ENCODE measurements around the gene FHOD3.

FHOD3 gene

DNA sequence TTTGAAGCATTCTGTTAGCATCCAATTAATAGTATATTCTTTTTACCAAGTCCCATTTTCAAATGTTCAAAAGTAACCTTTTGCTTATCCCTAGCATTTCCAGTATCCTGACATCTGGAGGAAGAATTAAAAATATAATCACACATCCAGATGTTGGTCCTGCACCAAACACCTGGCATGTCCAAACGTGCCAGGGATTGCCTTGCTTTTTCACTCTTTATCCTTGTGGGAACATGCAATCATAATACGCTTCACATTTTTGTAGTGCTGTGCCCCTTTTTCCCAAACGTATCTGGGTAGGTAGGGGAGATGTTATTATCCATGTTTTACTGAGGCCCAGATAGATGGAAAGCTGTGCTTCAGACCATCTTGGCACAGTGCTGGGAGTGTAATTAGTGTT, 398.3 kb downstream of the FHOD3 start:
- DNase-seq (ENCODE audit: extremely low read depth, low read depth), result no peak
- TF ChIP-seq CTCF (IDR thresholded peaks at IDR 0.05; ENCODE audit: low read depth, low read length), result no peak

DNA sequence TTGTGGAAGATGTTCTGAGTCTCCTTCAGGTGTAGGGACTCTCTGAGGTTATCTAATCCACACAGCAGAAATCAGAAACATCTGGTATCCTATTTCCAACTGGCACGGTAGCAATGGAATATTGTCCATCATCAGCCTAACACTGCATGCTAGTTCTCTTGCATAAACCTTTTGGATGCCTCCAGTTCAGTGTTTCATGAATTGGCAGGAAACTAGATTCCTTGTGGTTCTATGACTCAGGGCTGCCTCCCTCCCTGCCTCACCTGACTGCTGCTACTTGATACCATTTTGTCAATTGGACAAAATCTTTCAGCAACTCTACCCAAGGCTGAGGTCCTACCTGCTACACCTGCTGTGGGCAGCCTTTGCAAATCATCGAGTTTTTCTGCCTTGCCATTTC, 400.4 kb downstream of the FHOD3 start:
- DNase-seq (ENCODE audit: extremely low read depth, low read depth), result peak; percentile 75
- no peak for TF ChIP-seq CTCF (IDR thresholded peaks at IDR 0.05; ENCODE audit: low read depth, low read length)

DNA sequence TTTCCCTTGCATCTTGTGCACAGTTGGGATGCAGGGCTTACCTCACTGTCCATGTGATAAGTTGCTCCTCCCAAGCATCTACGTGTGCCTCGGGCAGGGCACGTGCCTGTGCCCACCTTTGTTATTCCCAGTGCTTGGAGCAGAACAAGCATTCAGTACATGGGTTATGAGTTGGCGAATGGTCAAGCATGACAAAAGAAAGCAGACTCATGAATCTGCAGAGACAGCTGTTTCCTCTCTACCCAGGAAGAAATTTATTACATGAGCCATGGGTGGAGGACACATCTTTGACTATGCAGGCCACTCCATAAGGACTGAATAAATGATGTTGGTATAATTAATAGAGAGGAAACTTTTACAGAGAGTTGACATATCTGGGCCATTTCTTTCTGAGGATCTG, 403.4 kb downstream of the FHOD3 start:
- no peak for TF ChIP-seq CTCF (IDR thresholded peaks at IDR 0.05; ENCODE audit: low read depth, low read length)
- no peak for DNase-seq (ENCODE audit: extremely low read depth, low read depth)

- no peak for TF ChIP-seq CTCF (IDR thresholded peaks at IDR 0.05; ENCODE audit: low read depth, low read length)
- no peak for DNase-seq (ENCODE audit: extremely low read depth, low read depth)
Observed at GRCh38 chr18:36702401-36703013, 405.0 kb downstream of the FHOD3 start.

GRCh38 chr18:36704156-36704555, 406.6 kb downstream of the FHOD3 start:
- no peak for TF ChIP-seq CTCF (IDR thresholded peaks at IDR 0.05; ENCODE audit: low read depth, low read length)
- no peak for DNase-seq (ENCODE audit: extremely low read depth, low read depth)

DNA sequence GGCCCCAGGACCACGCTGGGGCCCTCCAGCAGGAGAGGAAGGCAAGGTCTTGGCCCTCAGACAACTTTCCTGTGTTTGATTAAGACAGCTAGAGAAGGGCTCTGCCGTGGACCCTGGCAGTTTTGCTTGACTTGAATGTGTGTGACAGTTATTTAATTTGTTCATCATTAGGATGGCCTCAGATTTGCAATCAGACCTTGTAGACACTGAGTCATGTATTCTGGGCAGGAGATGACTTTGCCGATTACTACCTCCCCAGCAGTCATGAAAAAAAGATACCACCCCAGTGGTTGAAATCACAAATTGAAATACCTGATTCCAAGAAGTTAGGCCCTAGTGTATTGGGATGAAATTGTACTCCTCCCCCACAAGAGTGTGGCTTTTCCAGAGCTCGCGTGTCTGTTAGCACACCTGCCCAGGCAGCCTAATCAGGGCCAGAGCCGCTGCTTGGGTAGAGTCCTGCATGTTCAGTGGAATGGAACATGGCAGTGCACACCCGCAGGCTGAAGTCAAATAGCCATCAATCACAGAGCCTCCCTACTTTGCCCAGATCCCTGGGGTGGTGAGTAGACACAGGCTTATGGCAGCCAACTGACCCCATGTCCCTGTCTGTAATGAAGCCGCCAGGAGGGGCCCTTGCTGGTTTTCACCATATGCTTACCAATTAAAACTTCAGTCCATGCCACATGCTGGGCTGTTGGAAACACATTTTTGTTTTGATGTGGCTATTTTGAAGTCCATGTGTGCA, 408.8 kb downstream of the FHOD3 start:
- TF ChIP-seq CTCF (IDR thresholded peaks at IDR 0.05; ENCODE audit: low read depth, low read length), result no peak
- DNase-seq (ENCODE audit: extremely low read depth, low read depth), result no peak

GRCh38 chr18:36708366-36708765, 410.9 kb downstream of the FHOD3 start:
- no peak for DNase-seq (ENCODE audit: extremely low read depth, low read depth)
- no peak for TF ChIP-seq CTCF (IDR thresholded peaks at IDR 0.05; ENCODE audit: low read depth, low read length)

All from AG09319 (cell line).